Measurements from ENCODE around the gene RUNX1. TPM values are rescaled to one million over a fixed set of nuclear protein-coding genes. Genes with fewer than 3 reads are reported as not detected.

Gene RUNX1
- polyA plus RNA-seq, 1 of the 3 experiments (the other 2 are of a cell fraction): 17.1 TPM

- TF ChIP-seq IRF3 (IDR thresholded peaks at IDR 0.05; ENCODE audit: low read depth, low read length): no peak
- TF ChIP-seq RAD21 (IDR thresholded peaks at IDR 0.05; ENCODE audit: low read length): no peak
- no peak for TF ChIP-seq CHD2 (IDR thresholded peaks at IDR 0.05; ENCODE audit: low read length, partially characterized antibody)
- no peak for TF ChIP-seq RCOR1 (IDR thresholded peaks at IDR 0.05; ENCODE audit: low read length)
- TF ChIP-seq FOXJ3 (CRISPR knock-in tag; IDR thresholded peaks at IDR 0.05): no peak
These were observed 34.1 kb upstream of the RUNX1 start (continued) for GRCh38 chr21:35083246-35083645.

GRCh38 chr21:35081861-35082260 is 32.8 kb upstream of the RUNX1 start:
- Histone ChIP-seq H3K4me2 (no peak overlapping the region), H3K9me3 (no peaks in the 10 kb centered on the region), H3K9ac (no peak overlapping the region), H3F3A (replicated peaks; ENCODE audit: insufficient read depth) (peaks cover 21% of the 10 kb centered on the region), H3K79me2 (ENCODE audit: insufficient read depth) (no peaks in the 10 kb centered on the region), H3K4me1 (ENCODE audit: control insufficient read depth in 1 of 2, insufficient read depth in 2 of 2, low read depth in 1 of 2, low read length in 1 of 2) (0 out of 4 replicates have a peak, but pooled peaks cover 0 to 10% of the 10 kb centered on the region in 2 experiments), H3K27me3 (ENCODE audit: insufficient read depth) (no peaks in the 10 kb centered on the region), H3K27ac (ENCODE audit: low read depth in 2 of 2, low read length in 1 of 2) (no peak overlapping the region), H3K4me3 (ENCODE audit: low read depth in 2 of 2, low read length in 1 of 2) (no peak overlapping the region), H2AFZ (ENCODE audit: low read depth) (no peak overlapping the region), H4K20me1 (ENCODE audit: insufficient read depth) (no peaks in the 10 kb centered on the region), H3K9me2 (no peaks in the 10 kb centered on the region), H3K36me3 (replicated peaks in 1 of 2; ENCODE audit: control insufficient read depth in 1 of 2, insufficient read depth in 2 of 2, low read length in 1 of 2) (no peaks in the 10 kb centered on the region)
- TF ChIP-seq USF2 (IDR thresholded peaks at IDR 0.05; ENCODE audit: borderline replicate concordance, low read depth, low read length) (no peak), JUND (IDR thresholded peaks at IDR 0.05) (no peak), RFX5 (IDR thresholded peaks at IDR 0.05; ENCODE audit: low read length) (no peak), RXRA (IDR thresholded peaks at IDR 0.05; ENCODE audit: borderline replicate concordance, low read depth) (no peak), PBX3 (IDR thresholded peaks at IDR 0.05) (no peak), FOXJ3 (CRISPR knock-in tag; IDR thresholded peaks at IDR 0.05) (no peak), TCF12 (IDR thresholded peaks at IDR 0.05) (0 out of 2 replicates have a peak, but pooled peaks have one; percentile 27)
- ChIA-PET CTCF (no interaction called here), POLR2A (no interaction called here)
- DNase-seq: no peak
- WGBS (ENCODE audit: low lambda C conversion rate): 65% methylated on average over 2 of the region's 2 CpGs

- peaks cover 0 to 2% of the 10 kb centered on the region in 2 experiments; a peak in 1 of 4 replicates for H3K4me1 ChIP-seq (ENCODE audit: control insufficient read depth in 1 of 2, insufficient read depth in 2 of 2, low read depth in 1 of 2, low read length in 1 of 2)
- no peaks in the 10 kb centered on the region for H3K27me3 ChIP-seq (ENCODE audit: insufficient read depth)
- ChIA-PET CTCF (no interaction called here), POLR2A (no interaction called here)
- no peak overlapping the region for H2AFZ ChIP-seq (ENCODE audit: low read depth)
- H3K27ac ChIP-seq (ENCODE audit: low read depth in 2 of 2, low read length in 1 of 2): no peak overlapping the region
- no peaks in the 10 kb centered on the region for H3K9me2 ChIP-seq
- H3K79me2 ChIP-seq (ENCODE audit: insufficient read depth): no peaks in the 10 kb centered on the region
- WGBS (ENCODE audit: low lambda C conversion rate): 81% methylated on average over 3 of the region's 3 CpGs
- H3K36me3 ChIP-seq (replicated peaks in 1 of 2; ENCODE audit: control insufficient read depth in 1 of 2, insufficient read depth in 2 of 2, low read length in 1 of 2): no peaks in the 10 kb centered on the region
- no peak overlapping the region for H3K9ac ChIP-seq
- no peak overlapping the region for H3K4me3 ChIP-seq (ENCODE audit: low read depth in 2 of 2, low read length in 1 of 2)
- no peaks in the 10 kb centered on the region for H4K20me1 ChIP-seq (ENCODE audit: insufficient read depth)
- no peak for DNase-seq
- H3F3A ChIP-seq (replicated peaks; ENCODE audit: insufficient read depth): peaks cover 8% of the 10 kb centered on the region
- H3K9me3 ChIP-seq: no peaks in the 10 kb centered on the region
- H3K4me2 ChIP-seq: no peak overlapping the region
- TF ChIP-seq TCF12 (IDR thresholded peaks at IDR 0.05): no peak
- TF ChIP-seq NRF1 (IDR thresholded peaks at IDR 0.05; ENCODE audit: low read depth, low read length): no peak
- no peak for TF ChIP-seq FOXJ3 (CRISPR knock-in tag; IDR thresholded peaks at IDR 0.05)
- TF ChIP-seq USF1 (IDR thresholded peaks at IDR 0.05; ENCODE audit: borderline replicate concordance, low read depth): no peak
- no peak for TF ChIP-seq FOXM1 (IDR thresholded peaks at IDR 0.05; ENCODE audit: low read depth)
- no peak for TF ChIP-seq ELF1 (IDR thresholded peaks at IDR 0.05)
- no peak for TF ChIP-seq MEF2A (IDR thresholded peaks at IDR 0.05; ENCODE audit: borderline replicate concordance, low read depth)
- TF ChIP-seq IRF3 (IDR thresholded peaks at IDR 0.05; ENCODE audit: low read depth, low read length): no peak
- TF ChIP-seq RCOR1 (IDR thresholded peaks at IDR 0.05; ENCODE audit: low read length): no peak
- TF ChIP-seq RXRA (IDR thresholded peaks at IDR 0.05; ENCODE audit: borderline replicate concordance, low read depth): no peak
- TF ChIP-seq REST (IDR thresholded peaks at IDR 0.05; ENCODE audit: low read depth, low read length): no peak
These were observed 30.1 kb upstream of the RUNX1 start for GRCh38 chr21:35079181-35079580.
